Endodermal cell (in vitro differentiated cells): ENCODE measurements around the gene MYF6. TPM values are rescaled to one million over a fixed set of nuclear protein-coding genes. Genes with fewer than 3 reads are reported as not detected.

Experiments used
- DNase-seq: peaks from one replicate; pipeline ENCODE4 v3.0.0-alpha.2; 2017
- H3K27ac ChIP-seq: 2 replicates; pipeline ENCODE4 v1.5.1; 2013; ENCODE audit warnings: mild to moderate bottlenecking, low read depth, low read length, moderate library complexity
- H3K27me3 ChIP-seq: 2 replicates; pipeline ENCODE4 v1.6.1; 2013; ENCODE audit warnings: mild to moderate bottlenecking, low read length, moderate library complexity; ENCODE audit not compliant: insufficient read depth, control insufficient read depth, poor library complexity, severe bottlenecking
- H3K36me3 ChIP-seq: 2 replicates; pipeline ENCODE4 v1.7.0; 2013; ENCODE audit warnings: mild to moderate bottlenecking, low read length, moderate library complexity; ENCODE audit not compliant: control insufficient read depth, insufficient read depth
- H3K4me1 ChIP-seq: one replicate; pipeline ENCODE4 v1.7.0; 2013; ENCODE audit warnings: low read length; ENCODE audit not compliant: control insufficient read depth, insufficient read depth
- H3K4me3 ChIP-seq: 2 replicates; pipeline ENCODE4 v1.5.1; 2013; ENCODE audit warnings: mild to moderate bottlenecking, low read length, moderate library complexity
- H3K9ac ChIP-seq: 2 replicates; pipeline ENCODE4 v1.6.1; 2013; ENCODE audit warnings: mild to moderate bottlenecking, low read length, moderate library complexity; ENCODE audit not compliant: poor library complexity, severe bottlenecking; ENCODE audit errors: extremely low read depth
- H3K9me3 ChIP-seq: 2 replicates; pipeline ENCODE4 v1.6.1; 2013; ENCODE audit warnings: mild to moderate bottlenecking, low read length, moderate library complexity; ENCODE audit not compliant: control insufficient read depth
- H3K27ac Mint-ChIP-seq: 2 replicates; pipeline ENCODE4 v1.8.0; 2020; ENCODE audit warnings: mixed read lengths
- H3K27me3 Mint-ChIP-seq: 2 replicates; pipeline ENCODE4 v1.8.0; 2021; ENCODE audit warnings: mild to moderate bottlenecking, mixed read lengths; ENCODE audit not compliant: insufficient read depth
- H3K36me3 Mint-ChIP-seq: 2 replicates; pipeline ENCODE4 v1.8.0; 2020; ENCODE audit warnings: low read depth, mixed read lengths
- H3K4me1 Mint-ChIP-seq: 2 replicates; pipeline ENCODE4 v1.8.0; 2020; ENCODE audit warnings: mixed read lengths
- H3K4me3 Mint-ChIP-seq: 2 replicates; pipeline ENCODE4 v1.8.0; 2020; ENCODE audit warnings: mild to moderate bottlenecking, moderate library complexity, mixed read lengths
- H3K9me3 Mint-ChIP-seq: 2 replicates; pipeline ENCODE4 v1.8.0; 2020; ENCODE audit warnings: mild to moderate bottlenecking, mixed read lengths
- CTCF ChIP-seq: fragments of 200-600 bp; sonication (generic); conservative IDR thresholded peaks from 2 replicates; pipeline ENCODE4 v1.5.0; 2021; ENCODE audit warnings: antibody characterized with exemption, mild to moderate bottlenecking
- WGBS, 2 experiments: methylation state at CpG; one replicate each; pipeline versions ENCODE4 v1.1.5 to v1.1.7; 2013; ENCODE audit warnings: missing lambda C conversion rate in 2 of 2, mixed read lengths in 1 of 2; ENCODE audit not compliant: insufficient coverage in 1 of 2, insufficient read length in 1 of 2; 5-methylcytosine and 5-hydroxymethylcytosine counted together
- total RNA-seq, 2 donors: library from RNA; stranded (reverse); fragmentation: NEBNext Ultra II Directional in 1 of 2; extraction: Animal tissue kit (Norgen Biotek cat#: 25700) in 1 of 2; gene quantifications; 2 replicates in 1 of 2; 3 replicates in 1 of 2; pipeline ENCODE4 v1.2.1, GENCODE V29; 2021

The MYF6 gene
- total RNA-seq, 2 donors from 2014 or later = 0.38 TPM; not detected in 1

- Mint-ChIP-seq H3K27me3 (no peaks in the 10 kb centered on the region), H3K4me1 (peaks cover 12% of the 10 kb centered on the region), H3K27ac (no peak overlapping the region), H3K4me3 (no peak overlapping the region), H3K36me3 (no peaks in the 10 kb centered on the region), H3K9me3 (no peaks in the 10 kb centered on the region)
- WGBS, 2 experiments = 88 to 100% methylated on average over 1 to 2 of the region's 2 CpGs
- Histone ChIP-seq H3K9ac (no peak overlapping the region), H3K4me3 (no peak overlapping the region), H3K9me3 (no peaks in the 10 kb centered on the region), H3K27me3 (no peaks in the 10 kb centered on the region), H3K36me3 (no peaks in the 10 kb centered on the region), H3K4me1 (no peaks in the 10 kb centered on the region), H3K27ac (no peak overlapping the region)
- TF ChIP-seq CTCF = no peak
- DNase-seq = no peak
Observed at GRCh38 chr12:80690513-80690912, 16.9 kb upstream of the MYF6 start.

DNA sequence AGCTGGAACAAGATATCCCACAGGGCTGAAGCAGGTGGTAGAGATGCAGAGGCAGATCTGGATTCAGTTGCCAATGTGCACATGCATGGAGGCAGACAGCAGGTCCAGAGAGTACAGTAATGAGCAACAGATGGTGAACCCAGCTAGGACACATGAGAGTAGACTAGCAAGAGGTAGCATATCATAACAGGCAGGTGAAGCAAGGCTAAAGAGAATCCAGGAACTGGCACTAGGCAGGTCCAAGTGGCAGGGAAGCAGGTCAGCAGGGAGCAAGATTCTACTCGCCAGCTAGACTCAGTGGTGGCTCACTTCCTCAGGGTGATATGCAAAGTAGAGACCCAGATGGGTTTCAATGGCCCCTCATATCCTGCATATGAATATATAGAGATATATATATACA is 15.3 kb upstream of the MYF6 start:
- Histone ChIP-seq H3K36me3 (no peaks in the 10 kb centered on the region), H3K4me3 (no peak overlapping the region), H3K27ac (no peak overlapping the region), H3K4me1 (no peaks in the 10 kb centered on the region), H3K9ac (no peak overlapping the region), H3K27me3 (no peaks in the 10 kb centered on the region), H3K9me3 (no peaks in the 10 kb centered on the region)
- WGBS, 2 experiments = 91% methylated on average over 1 of the region's 1 CpG; no CpG with 5 or more reads in 1 of the 2 experiments
- Mint-ChIP-seq H3K9me3 (no peaks in the 10 kb centered on the region), H3K4me1 (peaks cover 12% of the 10 kb centered on the region), H3K27ac (no peak overlapping the region), H3K27me3 (no peaks in the 10 kb centered on the region), H3K36me3 (no peaks in the 10 kb centered on the region), H3K4me3 (no peak overlapping the region)
- DNase-seq = no peak
- TF ChIP-seq CTCF = no peak

DNA sequence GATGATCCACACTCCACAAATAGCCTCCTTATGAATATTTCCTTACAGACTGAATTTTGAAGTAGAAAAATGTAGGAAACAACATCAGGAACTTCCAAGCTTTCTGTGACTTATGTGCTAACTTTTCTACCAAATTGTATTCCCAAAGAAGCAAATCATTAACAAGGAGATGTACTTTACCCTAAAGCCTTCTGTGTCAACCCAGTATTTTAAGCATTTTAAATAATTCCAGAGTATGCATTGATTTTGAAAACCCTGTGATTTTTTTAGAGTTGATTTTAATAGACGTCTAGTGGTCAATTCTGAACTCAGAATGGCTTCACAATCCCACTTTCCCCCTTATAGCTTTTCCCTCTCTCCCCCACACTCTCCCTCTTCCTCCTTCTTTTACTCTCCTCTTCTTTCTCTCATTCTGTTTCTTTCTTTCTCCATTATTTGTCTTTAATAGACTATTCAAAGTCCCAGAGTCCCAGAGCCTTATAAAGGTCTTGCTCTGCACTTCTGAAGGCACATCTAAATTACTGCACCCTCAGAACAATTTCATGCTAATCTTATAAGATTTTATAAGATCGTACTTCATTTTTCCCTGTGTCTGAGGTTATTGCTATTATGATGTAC is 10.1 kb upstream of the MYF6 start:
- 79 to 83% methylated on average over 1 of the region's 2 CpGs for WGBS, 2 experiments
- peaks cover 6% of the 10 kb centered on the region for H3K27me3 ChIP-seq
- H3K9me3 ChIP-seq = no peaks in the 10 kb centered on the region
- no peaks in the 10 kb centered on the region for H3K36me3 ChIP-seq
- no peak overlapping the region for H3K4me3 Mint-ChIP-seq
- H3K4me3 ChIP-seq = no peak overlapping the region
- no peaks in the 10 kb centered on the region for H3K9me3 Mint-ChIP-seq
- no peaks in the 10 kb centered on the region for H3K4me1 ChIP-seq
- no peak overlapping the region for H3K27ac Mint-ChIP-seq
- no peaks in the 10 kb centered on the region for H3K36me3 Mint-ChIP-seq
- H3K9ac ChIP-seq = no peak overlapping the region
- TF ChIP-seq CTCF = no peak
- no peak overlapping the region for H3K27ac ChIP-seq
- no peak for DNase-seq
- no peaks in the 10 kb centered on the region for H3K4me1 Mint-ChIP-seq
- H3K27me3 Mint-ChIP-seq = peaks cover 11% of the 10 kb centered on the region
